Upper lobe of left lung (tissue), 4 donors: ENCODE data around the gene KCNQ1OT1.

Source experiments
- CTCF ChIP-seq, 6 experiments: fragments of 450-650 bp in 4 of 6; fragments of 200-600 bp in 2 of 6; sonication (generic) in 2 of 6; IDR thresholded peaks; one replicate each; pipeline ENCODE4 v1.5.1; 2016 to 2019; ENCODE audit warnings: antibody characterized with exemption in 6 of 6
- POLR2A ChIP-seq, 4 donors: fragments of 450-650 bp; IDR thresholded peaks; one replicate each; pipeline ENCODE4 v1.5.1; 2016 to 2017; ENCODE audit warnings: antibody characterized with exemption in 4 of 4, mild to moderate bottlenecking in 2 of 4

- TF ChIP-seq POLR2A (IDR thresholded peaks at IDR 0.05) = no peak
- no peak for TF ChIP-seq CTCF (IDR thresholded peaks at IDR 0.05)
Measured at GRCh38 chr11:2740275-2740940, 40.6 kb upstream of the KCNQ1OT1 start.
